ENCODE results near the gene IQSEC1. TPM values are rescaled to one million over a fixed set of nuclear protein-coding genes. Genes with fewer than 3 reads are reported as not detected.

Gene IQSEC1
- polyA plus RNA-seq, 1 donor (not counting 4 experiments of a cell fraction or from before 2014, with no cell fraction given): 2.8 TPM

DNA sequence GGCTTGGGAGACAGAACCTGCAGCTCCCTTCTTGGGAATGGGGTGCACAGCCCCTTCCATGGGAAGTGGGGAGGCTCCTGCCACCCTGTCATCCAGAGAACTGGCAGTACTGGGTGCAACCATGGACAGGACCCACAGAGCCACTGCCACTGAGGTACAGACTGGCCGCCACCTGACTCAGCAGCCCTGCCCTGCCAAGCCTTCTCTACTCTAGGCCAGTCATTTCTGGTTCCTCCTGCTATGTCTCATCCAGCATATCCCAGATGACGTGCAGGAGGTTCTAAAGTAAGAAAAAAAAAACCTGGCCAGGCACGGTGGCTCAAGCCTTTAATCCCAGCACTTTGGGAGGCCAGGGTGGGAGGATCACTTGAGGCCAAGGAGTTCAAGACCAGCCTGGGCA, 155.0 kb downstream of the IQSEC1 start:
- Histone ChIP-seq H3K9ac (ENCODE audit: control insufficient read depth, extremely low read depth, insufficient read depth, low read length) (no peak overlapping the region), H3K27ac (ENCODE audit: control insufficient read depth, insufficient read depth, low read length) (no peak overlapping the region), H3K9me1 (ENCODE audit: control insufficient read depth, extremely low read depth, insufficient read depth, low read length) (no peaks in the 10 kb centered on the region), H3K36me3 (ENCODE audit: control insufficient read depth in 2 of 2, extremely low read depth in 1 of 2, insufficient read depth in 2 of 2, low read length in 2 of 2) (peaks cover 4 to 16% of the 10 kb centered on the region in 2 experiments), H3K4me2 (ENCODE audit: control insufficient read depth, extremely low read depth, insufficient read depth, low read depth, low read length) (no peak overlapping the region), H3K27me3 (ENCODE audit: control insufficient read depth, extremely low read depth, insufficient read depth, low read length) (no peaks in the 10 kb centered on the region), H2AFZ (ENCODE audit: control insufficient read depth, low read length) (no peak overlapping the region), H3K9me3 (ENCODE audit: control insufficient read depth, low read depth, low read length) (no peaks in the 10 kb centered on the region), H3K79me2 (ENCODE audit: control insufficient read depth, insufficient read depth, low read length) (no peaks in the 10 kb centered on the region), H4K20me1 (ENCODE audit: control insufficient read depth, extremely low read depth, insufficient read depth, low read length) (no peaks in the 10 kb centered on the region), H3K4me1 (ENCODE audit: control insufficient read depth, extremely low read depth, insufficient read depth, low read length) (no peaks in the 10 kb centered on the region), H3K4me3 (ENCODE audit: control insufficient read depth in 2 of 3, extremely low read depth in 1 of 3, insufficient read depth in 2 of 3, low read depth in 1 of 3, low read length in 3 of 3) (no peak overlapping the region)
- TF ChIP-seq EZH2 (IDR thresholded peaks at IDR 0.05; ENCODE audit: low read length): no peak
- TF ChIP-seq, protein P1, sequence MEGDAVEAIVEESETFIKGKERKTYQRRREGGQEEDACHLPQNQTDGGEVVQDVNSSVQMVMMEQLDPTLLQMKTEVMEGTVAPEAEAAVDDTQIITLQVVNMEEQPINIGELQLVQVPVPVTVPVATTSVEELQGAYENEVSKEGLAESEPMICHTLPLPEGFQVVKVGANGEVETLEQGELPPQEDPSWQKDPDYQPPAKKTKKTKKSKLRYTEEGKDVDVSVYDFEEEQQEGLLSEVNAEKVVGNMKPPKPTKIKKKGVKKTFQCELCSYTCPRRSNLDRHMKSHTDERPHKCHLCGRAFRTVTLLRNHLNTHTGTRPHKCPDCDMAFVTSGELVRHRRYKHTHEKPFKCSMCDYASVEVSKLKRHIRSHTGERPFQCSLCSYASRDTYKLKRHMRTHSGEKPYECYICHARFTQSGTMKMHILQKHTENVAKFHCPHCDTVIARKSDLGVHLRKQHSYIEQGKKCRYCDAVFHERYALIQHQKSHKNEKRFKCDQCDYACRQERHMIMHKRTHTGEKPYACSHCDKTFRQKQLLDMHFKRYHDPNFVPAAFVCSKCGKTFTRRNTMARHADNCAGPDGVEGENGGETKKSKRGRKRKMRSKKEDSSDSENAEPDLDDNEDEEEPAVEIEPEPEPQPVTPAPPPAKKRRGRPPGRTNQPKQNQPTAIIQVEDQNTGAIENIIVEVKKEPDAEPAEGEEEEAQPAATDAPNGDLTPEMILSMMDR (optimal IDR thresholded peaks at IDR 0.05 in 1 of 3, IDR thresholded peaks at IDR 0.05 in 1 of 3, conservative IDR thresholded peaks at IDR 0.05 in 1 of 3; ENCODE audit: extremely low read depth in 1 of 3, insufficient read depth in 2 of 3, low read length in 3 of 3): no peak
- dilution Hi-C loops (cut with MboI; ENCODE audit: extremely low pct_ligation_motif_present, low sequenced_read_pairs): no loop called here
- FAIRE-seq: no peak
- no peak for DNase-seq (ENCODE audit: low read depth, low spot score)

DNA sequence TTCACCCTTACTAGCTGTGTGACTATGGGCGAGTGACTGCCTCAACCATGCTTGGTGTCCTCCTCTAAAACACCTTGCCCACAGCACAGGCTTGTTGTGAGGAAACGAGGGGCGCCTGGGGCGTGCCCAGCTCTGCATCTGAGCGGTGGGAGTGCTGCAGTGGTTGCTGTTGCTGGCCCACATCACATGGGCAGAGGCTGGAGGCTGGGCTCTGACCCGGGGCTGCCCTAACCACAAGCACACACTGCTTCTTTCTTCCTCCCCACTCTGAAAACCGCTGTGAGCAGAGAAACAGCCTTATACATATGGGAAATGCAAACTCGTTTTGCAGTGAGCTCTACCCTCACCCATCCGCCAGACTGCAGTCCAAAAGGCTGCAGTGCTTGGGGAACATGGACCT, 157.1 kb downstream of the IQSEC1 start:
- no peak for FAIRE-seq
- Histone ChIP-seq H3K4me2 (ENCODE audit: control insufficient read depth, extremely low read depth, insufficient read depth, low read depth, low read length) (no peak overlapping the region), H3K4me1 (ENCODE audit: control insufficient read depth, extremely low read depth, insufficient read depth, low read length) (no peaks in the 10 kb centered on the region), H2AFZ (ENCODE audit: control insufficient read depth, low read length) (no peak overlapping the region), H3K9ac (ENCODE audit: control insufficient read depth, extremely low read depth, insufficient read depth, low read length) (no peak overlapping the region), H3K36me3 (ENCODE audit: control insufficient read depth in 2 of 2, extremely low read depth in 1 of 2, insufficient read depth in 2 of 2, low read length in 2 of 2) (peaks cover 7 to 23% of the 10 kb centered on the region in 2 experiments), H3K27me3 (ENCODE audit: control insufficient read depth, extremely low read depth, insufficient read depth, low read length) (no peaks in the 10 kb centered on the region), H3K4me3 (ENCODE audit: control insufficient read depth in 2 of 3, extremely low read depth in 1 of 3, insufficient read depth in 2 of 3, low read depth in 1 of 3, low read length in 3 of 3) (no peak overlapping the region), H3K27ac (ENCODE audit: control insufficient read depth, insufficient read depth, low read length) (no peak overlapping the region), H3K9me1 (ENCODE audit: control insufficient read depth, extremely low read depth, insufficient read depth, low read length) (no peaks in the 10 kb centered on the region), H3K9me3 (ENCODE audit: control insufficient read depth, low read depth, low read length) (no peaks in the 10 kb centered on the region), H3K79me2 (ENCODE audit: control insufficient read depth, insufficient read depth, low read length) (no peaks in the 10 kb centered on the region), H4K20me1 (ENCODE audit: control insufficient read depth, extremely low read depth, insufficient read depth, low read length) (no peaks in the 10 kb centered on the region)
- no peak for DNase-seq (ENCODE audit: low read depth, low spot score)
- dilution Hi-C loops (cut with MboI; ENCODE audit: extremely low pct_ligation_motif_present, low sequenced_read_pairs): no loop called here
- TF ChIP-seq EZH2 (IDR thresholded peaks at IDR 0.05; ENCODE audit: low read length): no peak
- TF ChIP-seq, protein P1 (optimal IDR thresholded peaks at IDR 0.05 in 1 of 3, IDR thresholded peaks at IDR 0.05 in 1 of 3, conservative IDR thresholded peaks at IDR 0.05 in 1 of 3; ENCODE audit: extremely low read depth in 1 of 3, insufficient read depth in 2 of 3, low read length in 3 of 3): no peak
